Tibial nerve (tissue), 3 donors: ENCODE measurements around the gene KNL1.

Source experiments
- CTCF ChIP-seq, 5 experiments: fragments of 200-600 bp in 3 of 5; fragments of 450-650 bp in 2 of 5; sonication (generic) in 3 of 5; IDR thresholded peaks; one replicate each; pipeline ENCODE4 v1.5.1; 2016 to 2019; ENCODE audit warnings: antibody characterized with exemption in 5 of 5, mild to moderate bottlenecking in 3 of 5, moderate library complexity in 2 of 5
- POLR2A ChIP-seq, 2 donors: fragments of 450-650 bp; IDR thresholded peaks; one replicate each; pipeline ENCODE4 v1.6.1; 2017; ENCODE audit warnings: antibody characterized with exemption in 2 of 2, mild to moderate bottlenecking in 2 of 2, moderate library complexity in 2 of 2

DNA sequence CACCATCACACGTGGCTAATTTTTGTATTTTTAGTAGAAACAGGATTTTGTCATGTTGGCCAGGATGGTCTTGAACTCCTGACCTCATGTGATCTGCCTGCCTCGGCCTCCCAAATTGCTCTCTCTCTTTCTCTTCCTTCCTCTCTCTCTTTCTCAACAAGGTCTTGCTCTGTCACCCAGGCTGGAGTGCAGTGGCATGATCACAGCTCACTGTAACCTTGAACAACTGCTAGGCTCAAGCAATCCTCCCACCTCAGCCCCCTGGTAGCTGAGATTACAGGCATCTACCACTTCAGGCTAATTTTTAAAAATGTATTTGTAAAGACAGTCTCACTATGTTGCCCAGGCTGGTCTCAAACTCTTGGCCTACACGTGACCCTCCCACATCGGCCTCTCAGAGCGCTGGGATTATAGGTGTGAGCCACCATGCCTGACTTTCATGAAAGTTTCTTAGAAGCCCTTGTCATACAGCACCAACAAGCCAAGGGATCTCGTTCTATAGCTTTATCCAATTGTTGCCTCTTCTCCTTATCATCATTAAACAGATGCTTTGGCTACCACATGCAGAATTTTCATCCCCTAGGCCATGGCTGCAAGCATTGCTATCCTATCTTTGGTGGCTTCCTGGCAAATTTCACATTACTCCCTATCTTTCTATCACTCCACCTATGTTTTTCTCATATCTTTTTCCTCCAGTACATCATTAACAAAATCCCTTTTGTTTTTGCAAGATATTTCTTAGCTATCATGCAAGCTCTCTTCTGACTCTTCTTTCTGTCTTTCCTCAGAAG lies 34.9 kb upstream of the KNL1 start:
- TF ChIP-seq CTCF (IDR thresholded peaks at IDR 0.05) = no peak
- no peak for TF ChIP-seq POLR2A (IDR thresholded peaks at IDR 0.05)
